Activated T-helper 1 cell treated with anti-CD3 and anti-CD28 coated beads, Interleukin-2, amount 50 U/mL, for 16 hours (primary cell): ENCODE data around the gene OR10AD1.

Source experiments
- DNase-seq, 2 donors: peaks; one replicate each; pipeline ENCODE4 v3.0.0-alpha.2; 2020; ENCODE audit warnings: low read depth in 1 of 2, low spot score in 1 of 2

OR10AD1 gene

GRCh38 chr12:48191096-48191495, 12.0 kb downstream of the OR10AD1 start:
- no peak for DNase-seq

DNA sequence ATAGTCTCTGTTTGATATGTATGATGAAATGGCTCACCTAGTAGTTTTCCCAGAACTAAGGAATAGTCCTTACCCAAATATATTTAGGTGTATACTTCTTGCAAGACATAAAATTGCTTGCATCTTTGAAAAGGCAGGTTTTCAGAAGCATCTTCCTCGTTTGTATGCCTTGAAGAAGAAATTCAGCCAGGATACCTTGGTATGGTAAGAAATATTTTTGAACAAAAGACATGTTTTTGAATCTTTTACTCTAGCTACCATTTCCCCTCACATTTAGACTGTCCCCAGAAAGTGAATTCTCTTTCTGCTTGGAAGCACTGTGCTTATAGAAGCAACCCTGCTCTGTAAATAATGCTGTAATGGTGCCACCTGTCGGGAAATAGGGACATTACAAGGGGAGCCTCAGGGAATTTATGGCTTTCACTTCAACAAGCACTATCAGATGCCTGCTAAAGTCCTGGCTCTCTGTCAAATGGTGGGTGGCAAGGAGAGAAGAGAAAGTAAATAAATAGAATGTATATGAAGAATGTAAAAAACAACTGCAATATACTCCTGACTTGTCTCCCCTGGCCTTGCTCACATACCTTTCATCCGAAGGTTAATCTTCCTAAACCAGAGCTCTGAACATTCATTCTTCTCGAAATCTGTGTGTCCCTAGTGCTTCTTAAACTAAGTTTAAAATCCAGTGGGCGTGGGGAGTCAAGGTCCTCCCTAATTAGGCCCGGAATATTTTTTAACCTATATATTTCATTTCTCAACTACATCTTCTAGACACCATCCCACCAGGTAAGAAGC, 13.6 kb downstream of the OR10AD1 start:
- DNase-seq: peak; percentile 26 to 32

DNA sequence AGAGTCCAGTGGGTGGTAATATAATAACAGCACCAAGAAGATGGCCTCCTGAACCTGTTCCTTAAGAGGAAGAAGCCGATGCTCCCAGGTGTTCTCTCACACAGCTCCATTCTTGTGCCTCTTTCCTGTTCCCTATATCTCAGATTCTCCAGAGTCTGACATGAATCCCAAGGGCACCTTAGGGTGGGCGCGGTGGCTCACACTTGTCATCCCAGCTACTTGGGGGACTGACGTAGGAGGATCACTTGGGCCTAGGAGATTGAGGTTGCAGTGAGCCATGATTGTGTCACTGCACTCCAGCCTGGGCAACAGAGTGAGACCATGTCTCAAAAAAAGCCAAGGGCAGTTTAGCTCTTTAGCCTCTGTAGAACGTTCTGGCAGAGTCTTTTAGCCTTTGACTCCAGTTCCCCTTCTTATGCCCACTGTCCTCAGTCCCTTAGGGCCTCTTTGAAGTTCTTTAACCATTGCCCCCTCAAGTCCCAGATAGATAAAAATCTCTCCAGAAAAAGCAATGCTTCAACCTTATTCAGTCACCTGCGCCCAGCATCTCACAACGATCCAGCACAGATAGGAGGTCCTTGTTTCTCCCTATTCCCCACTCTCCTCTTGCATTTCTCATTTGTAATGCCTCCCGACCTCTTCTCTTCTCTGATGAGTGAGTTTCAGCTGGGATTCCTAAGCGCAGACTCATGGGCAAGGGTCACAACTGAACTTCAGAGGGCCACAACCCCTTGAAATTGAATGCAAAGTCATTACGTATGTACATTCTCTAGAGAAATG, 15.0 kb downstream of the OR10AD1 start:
- no peak for DNase-seq

DNA sequence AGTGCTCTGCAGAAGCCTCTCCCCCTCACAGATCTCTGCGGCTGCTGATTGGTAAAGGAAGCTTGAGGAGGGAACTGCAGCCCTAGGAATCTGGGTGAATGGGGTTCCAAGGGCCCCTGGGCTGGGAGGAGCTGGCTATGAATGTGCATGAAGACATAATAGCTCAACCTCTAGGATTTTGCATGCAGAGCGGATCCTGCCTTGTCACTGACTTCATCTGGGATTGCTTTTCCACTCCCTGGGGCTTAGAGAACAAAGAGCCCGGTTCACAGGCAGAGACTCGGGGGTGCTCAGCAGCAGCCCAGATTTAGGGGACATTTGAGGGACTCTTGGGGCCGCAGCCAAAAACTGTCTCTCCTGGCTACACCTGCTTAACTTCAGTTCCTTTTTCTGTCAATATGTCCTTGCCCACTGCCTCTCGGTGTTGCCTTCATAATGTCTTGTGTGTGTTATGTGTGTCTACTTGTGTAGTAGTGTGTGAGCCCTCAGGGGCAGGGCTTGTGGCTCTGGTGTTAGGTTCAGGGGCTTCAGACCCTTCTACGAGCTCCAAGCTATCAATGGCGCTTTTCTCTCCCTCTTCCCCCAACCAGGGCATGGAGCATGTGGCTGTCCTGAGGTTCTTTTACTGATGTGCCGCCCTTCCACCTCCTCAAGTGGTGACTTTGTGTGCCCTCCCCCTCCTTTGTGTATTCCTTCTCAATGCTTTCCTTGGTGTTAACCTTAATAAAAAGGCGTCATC, 17.7 kb downstream of the OR10AD1 start:
- no peak for DNase-seq

GRCh38 chr12:48184549-48184922, 18.6 kb downstream of the OR10AD1 start:
- DNase-seq: no peak

DNA sequence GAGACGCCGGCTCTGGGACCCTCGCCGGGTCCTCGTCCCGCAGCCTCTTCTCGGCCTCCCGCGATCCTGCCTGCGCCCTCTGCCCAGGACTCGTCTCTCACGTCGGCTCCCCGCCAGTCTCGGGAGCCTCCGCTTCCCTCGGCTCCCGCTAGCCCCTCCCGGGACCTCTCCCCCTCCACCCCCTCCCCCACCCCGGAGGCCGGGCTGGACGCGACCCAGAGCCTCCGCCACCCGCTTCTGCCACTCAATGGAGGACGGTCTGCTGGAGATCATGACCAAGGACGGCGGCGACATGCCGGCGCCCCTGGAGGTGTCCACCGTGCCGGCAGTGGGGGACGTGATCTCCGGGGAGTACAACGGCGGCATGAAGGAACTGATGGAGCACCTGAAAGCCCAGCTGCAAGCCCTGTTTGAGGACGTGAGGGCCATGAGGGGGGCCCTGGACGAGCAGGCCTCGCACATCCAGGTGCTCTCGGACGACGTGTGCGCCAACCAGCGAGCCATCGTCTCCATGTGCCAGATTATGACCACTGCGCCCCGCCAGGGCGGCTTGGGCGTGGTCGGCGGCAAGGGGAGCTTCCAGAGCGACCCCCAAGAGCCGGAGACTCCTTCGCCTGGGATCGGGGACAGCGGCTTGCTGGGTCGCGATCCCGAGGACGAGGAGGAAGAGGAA, 19.1 kb downstream of the OR10AD1 start:
- peak in 1 of 2 donors; percentile 7 for DNase-seq

- DNase-seq: peak; percentile 52 to 62
Measured at GRCh38 chr12:48183091-48183875, 19.8 kb downstream of the OR10AD1 start, which contains the start of gene CCDC184. TSS of gene CCDC184 (plus strand) at chr12:48183644. CDS start at chr12:48184123, 479 bp downstream.

GRCh38 chr12:48182631-48183030, 20.5 kb downstream of the OR10AD1 start:
- no peak for DNase-seq

DNA sequence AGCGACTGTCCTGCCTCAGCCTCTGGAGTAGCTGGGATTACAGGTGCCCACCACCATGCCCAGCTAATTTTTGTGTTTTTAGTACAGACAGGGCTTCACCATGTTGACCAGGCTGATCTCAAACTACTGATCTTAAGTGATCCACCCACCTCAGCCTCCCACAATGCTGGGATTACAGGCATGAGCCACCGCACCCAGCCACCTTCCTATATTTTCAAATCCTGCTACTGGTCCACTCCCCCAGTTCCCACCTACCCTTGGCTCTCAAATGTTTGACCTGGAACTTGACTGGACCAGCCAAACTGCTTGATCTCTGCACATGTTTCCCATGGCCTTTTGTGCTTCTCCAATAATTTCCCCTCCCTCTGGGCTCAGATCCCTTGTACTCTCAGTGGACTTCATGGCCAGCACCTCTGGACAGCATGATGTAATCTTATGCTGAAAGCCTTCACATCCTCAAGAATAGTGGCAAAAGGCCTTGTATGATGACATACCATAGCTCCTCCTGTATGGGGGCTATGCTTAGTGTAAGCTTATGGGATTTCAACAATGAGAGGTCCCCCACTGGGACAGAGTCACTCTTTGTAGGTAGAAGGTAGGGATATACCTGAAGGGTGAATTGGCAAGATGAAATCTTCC, 22.1 kb downstream of the OR10AD1 start:
- DNase-seq: no peak

DNA sequence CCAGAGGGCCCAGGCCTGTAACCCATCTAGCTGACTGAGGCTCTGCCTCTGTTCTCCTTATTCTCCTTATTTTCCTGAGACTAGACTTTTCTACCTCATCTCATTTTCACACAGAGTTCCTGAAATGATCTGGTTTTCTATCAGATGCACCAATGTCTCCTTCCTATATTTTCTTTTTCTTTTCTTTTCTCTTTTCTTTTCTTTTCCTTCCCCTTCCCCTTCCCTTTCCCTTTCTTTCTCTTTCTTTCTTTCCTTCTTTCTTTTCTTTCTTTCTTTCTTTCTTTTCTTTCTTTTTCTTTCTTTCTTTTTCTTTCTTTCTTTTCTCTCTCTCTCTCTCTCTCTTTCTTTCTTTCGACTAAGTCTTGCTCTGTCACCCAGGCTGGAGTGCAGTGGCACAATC, 22.7 kb downstream of the OR10AD1 start:
- DNase-seq: no peak

GRCh38 chr12:48179466-48179865, 23.6 kb downstream of the OR10AD1 start:
- DNase-seq: no peak

DNA sequence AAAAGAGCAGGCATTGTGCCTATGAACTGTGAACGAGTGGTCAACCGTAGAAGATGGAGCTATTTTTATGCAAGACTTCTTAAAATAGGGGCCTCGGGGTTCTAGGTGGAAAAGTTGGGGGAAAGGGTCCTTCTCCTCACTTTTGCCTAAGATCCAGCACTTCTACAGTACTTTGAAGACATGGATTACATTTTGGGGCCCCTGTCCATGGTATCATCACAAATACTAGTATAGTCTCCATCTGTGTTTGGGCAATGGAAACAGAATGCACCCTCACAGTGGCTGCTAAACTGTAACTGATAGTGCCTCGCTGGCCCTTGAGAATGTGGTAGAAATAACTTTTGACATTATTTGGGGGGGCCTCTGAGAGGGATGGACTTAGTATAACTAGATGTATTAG, 25.1 kb downstream of the OR10AD1 start:
- DNase-seq: no peak

DNA sequence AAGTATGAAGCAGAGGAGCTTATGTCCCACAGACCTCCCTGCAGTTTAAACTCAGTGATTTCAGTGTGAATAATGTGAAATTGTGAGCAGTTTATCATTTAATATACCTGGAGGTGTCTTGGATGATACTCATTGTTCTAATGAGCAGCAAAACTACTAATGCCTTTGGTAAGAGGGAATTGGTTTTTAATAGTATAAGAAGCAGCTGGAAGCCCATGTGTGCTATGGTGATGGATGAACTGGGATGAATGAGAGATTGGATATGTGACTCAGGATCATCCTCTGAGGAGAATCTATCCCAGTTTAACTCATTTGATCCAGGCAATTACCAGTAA, 26.7 kb downstream of the OR10AD1 start:
- DNase-seq: no peak

- DNase-seq: no peak
Measured at GRCh38 chr12:48175613-48176416, 27.3 kb downstream of the OR10AD1 start.

- DNase-seq: no peak
Measured at GRCh38 chr12:48169011-48169410, 34.1 kb downstream of the OR10AD1 start.

- DNase-seq: no peak
Measured at GRCh38 chr12:48165089-48165981, 37.8 kb downstream of the OR10AD1 start.

DNA sequence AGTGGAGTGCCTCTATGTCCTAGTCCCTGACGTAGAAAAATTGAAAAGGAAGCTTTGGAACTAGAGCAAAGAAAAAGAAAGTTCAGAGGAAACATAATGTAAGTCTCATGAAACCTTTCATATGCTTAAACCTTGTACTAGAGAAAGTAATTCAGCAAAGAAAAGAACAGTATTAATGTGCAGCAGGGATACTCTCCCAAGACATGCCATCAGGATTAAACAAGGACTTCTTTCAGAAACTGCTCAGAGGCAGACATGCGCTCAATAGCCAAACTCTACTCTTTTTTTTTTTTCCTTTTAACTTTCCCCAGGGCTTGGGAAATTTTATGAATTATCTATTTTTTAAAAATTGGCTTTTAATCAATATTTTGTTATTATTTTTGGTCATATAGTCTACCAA, 38.6 kb downstream of the OR10AD1 start:
- DNase-seq: no peak

DNA sequence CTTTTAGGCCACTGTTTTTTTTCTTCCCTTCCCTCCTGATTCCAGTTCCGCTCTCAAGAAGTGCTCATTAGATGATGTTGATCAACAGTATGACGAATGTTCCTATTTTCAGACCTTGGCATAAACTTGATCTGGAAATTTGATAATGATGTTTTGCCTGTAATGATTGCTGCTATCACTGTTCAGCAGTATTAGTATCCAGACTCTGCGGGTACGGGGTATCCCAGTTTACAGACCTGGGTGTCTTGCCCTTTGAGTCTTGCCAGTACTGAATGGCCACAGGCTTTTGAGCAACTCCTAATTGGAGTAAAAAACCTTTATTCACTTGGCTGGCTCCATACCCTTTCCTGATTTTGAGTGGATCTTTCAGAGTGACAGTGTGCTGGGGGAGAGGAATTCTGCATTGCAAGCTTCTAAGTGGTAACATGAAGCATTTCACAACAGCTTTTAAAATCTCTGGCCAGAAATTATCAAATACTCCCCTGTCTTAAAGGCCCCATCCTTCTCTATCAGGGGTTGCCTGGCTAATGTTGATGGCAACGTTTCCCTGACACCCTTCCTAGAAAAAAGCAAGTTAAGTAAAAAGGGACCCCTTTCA, 39.8 kb downstream of the OR10AD1 start:
- no peak for DNase-seq
